Activated CD4-positive, alpha-beta memory T cell treated with anti-CD3 and anti-CD28 coated beads, Interleukin-2, amount 10 ng/mL, durations not matched to agents 7 days and 5 days (primary cell): ENCODE measurements around the gene C2orf68. TPM values are rescaled to one million over a fixed set of nuclear protein-coding genes. Genes with fewer than 3 reads are reported as not detected.
"Not testable (repeated sequence)": the region's sequence is repeated elsewhere in the genome, so short reads cannot be mapped to it uniquely, and the experiment has no call there.

ENCODE experiments used
- CTCF ChIA-PET: fragments of 350-600 bp; sonication (Branson Sonifier 250); formaldehyde crosslinking; loops from one replicate; lab custom pipeline; 2021; ENCODE audit warnings: antibody characterized with exemption, inconsistent platforms; lab: Charles Lee
- POLR2A ChIA-PET: fragments of 350-600 bp; sonication (Branson Sonifier 250); formaldehyde crosslinking; loops from one replicate; lab custom pipeline; 2021; ENCODE audit warnings: antibody characterized with exemption; lab: Charles Lee
- DNase-seq: peaks from one replicate; pipeline ENCODE4 v3.0.0-alpha.2; 2020
- H3K27ac Mint-ChIP-seq: one replicate; pipeline ENCODE4 v1.8.0; 2021; ENCODE audit warnings: mild to moderate bottlenecking, mixed read lengths
- H3K27me3 Mint-ChIP-seq: one replicate; pipeline ENCODE4 v1.8.0; 2021; ENCODE audit warnings: mixed read lengths
- H3K36me3 Mint-ChIP-seq: one replicate; pipeline ENCODE4 v1.8.0; 2021; ENCODE audit warnings: low read depth, mixed read lengths
- H3K4me1 Mint-ChIP-seq: one replicate; pipeline ENCODE4 v1.8.0; 2021; ENCODE audit warnings: mixed read lengths
- H3K4me3 Mint-ChIP-seq: one replicate; pipeline ENCODE4 v1.8.0; 2021; ENCODE audit warnings: mild to moderate bottlenecking, mixed read lengths
- H3K9me3 Mint-ChIP-seq: one replicate; pipeline ENCODE4 v1.8.0; 2021; ENCODE audit warnings: mixed read lengths
- total RNA-seq, 2 experiments: library from RNA; stranded (reverse); gene quantifications; one replicate each; pipeline ENCODE4 v1.2.3, GENCODE V29; 2021

Gene C2orf68
- total RNA-seq, 2 experiments from 2014 or later: 48.8 to 50.9 TPM

DNA sequence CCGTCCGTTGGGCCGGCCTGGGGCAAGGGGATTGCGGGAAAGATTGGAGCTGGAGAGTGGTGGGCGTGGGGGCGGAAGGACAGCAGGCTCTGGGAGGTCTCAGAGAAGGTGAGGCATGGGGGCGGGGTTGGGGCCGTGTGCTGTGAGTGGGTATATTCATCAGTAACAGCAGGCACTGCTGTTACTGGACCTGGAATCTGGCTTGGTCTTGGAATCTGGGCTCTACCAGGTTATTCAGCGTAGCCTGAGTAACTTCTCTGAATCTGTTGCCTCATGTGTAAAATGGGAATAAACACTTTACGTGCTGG, 15.9 kb downstream of the C2orf68 start:
- no peaks in the 10 kb centered on the region for H3K27me3 Mint-ChIP-seq
- ChIA-PET CTCF (interaction anchor here (1.0 to 2.3 kb wide), 4 partner anchors 9 to 176 kb away, joined by 3 to 11 read pairs (median 3); no protein-coding TSS in a partner anchor), POLR2A (interaction anchor here (0.7 to 4.3 kb wide), 22 partner anchors 7 to 846 kb away, joined by 3 to 41 read pairs (median 6); partner anchors contain the start of genes C2orf68, CAPG, MAT2A and SH2D6)
- H3K9me3 Mint-ChIP-seq: no peaks in the 10 kb centered on the region
- no peak for DNase-seq
- peaks cover 22% of the 10 kb centered on the region for H3K36me3 Mint-ChIP-seq
- H3K4me3 Mint-ChIP-seq: peak overlapping the region; percentile 96
- H3K4me1 Mint-ChIP-seq: peaks cover 32% of the 10 kb centered on the region
- H3K27ac Mint-ChIP-seq: peak overlapping the region; percentile 90

DNA sequence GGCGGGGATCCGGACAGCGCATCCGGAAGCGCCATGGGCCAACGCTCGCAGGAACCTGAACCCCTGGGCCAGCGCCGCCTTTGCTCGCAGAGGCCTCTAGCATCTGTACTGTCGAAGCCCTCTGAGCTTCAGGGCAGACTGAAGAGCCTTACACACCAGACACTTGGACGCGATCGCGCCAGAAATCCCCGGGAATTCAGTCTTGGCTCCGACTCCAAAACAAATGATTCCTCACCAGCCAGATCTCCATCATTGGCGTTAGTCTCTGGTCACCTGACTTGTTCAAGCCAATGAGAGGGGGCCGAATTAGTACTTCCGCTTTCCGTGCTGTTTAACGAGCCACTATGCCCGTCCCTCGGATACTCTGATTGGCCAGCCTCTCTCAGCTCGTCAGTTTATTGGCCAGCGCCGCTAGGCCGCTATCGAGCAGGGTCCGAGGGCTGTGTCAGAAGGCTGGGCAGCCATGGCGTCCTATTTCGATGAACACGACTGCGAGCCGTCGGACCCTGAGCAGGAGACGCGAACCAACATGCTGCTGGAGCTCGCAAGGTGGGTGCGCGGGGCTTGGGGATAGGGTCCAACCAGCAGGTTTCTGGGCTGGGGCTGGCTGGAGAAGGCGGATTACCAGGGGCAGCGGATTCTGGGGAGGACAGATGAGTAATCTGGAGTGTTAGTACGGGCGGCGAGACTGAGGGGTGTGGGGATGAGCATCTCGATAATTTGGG, 16.4 kb downstream of the C2orf68 start, which contains the start of gene RNF181:
Gene RNF181 (plus strand): TSS at position 445 of the 725 bp plus-strand sequence. CDS start 19 bp downstream, at position 464.
- POLR2A ChIA-PET: interaction anchor here (0.7 to 4.3 kb wide), 26 partner anchors 8 to 268 kb away, joined by 3 to 41 read pairs (median 5); partner anchors contain the start of genes C2orf68, CAPG, MAT2A and SH2D6
- no peaks in the 10 kb centered on the region for H3K27me3 Mint-ChIP-seq

DNA sequence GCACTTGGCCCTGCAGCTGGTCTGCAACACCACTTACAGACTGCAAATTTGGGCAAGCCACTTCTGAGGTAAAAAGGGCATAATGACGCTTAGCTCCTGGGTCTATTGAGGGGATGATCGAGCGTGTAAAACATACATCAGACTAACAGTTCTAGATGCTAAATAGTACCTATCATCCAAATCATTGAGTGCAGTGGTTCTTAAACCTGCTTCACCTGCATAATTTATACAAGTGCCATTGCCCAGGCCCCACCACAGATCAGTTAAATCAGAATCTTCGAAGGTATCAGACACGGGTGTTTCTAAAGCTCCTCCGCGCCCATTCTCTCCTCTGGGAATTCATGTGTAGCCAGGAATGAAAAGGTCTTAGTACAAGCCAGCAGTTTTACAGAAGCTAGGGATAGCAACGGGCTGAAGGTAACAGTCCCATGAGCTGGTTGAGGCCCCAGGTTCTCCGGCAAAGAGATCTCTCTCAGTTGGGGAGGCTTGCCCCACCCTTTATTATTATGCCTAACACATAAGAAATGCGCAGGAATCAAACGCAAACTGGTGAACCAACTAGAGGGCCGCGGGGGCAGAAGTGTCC, 17.1 kb downstream of the C2orf68 start:
- H3K36me3 Mint-ChIP-seq: peaks cover 27% of the 10 kb centered on the region
- CTCF ChIA-PET: interaction anchor here (1.0 to 2.3 kb wide), 4 partner anchors 11 to 175 kb away, joined by 3 to 11 read pairs (median 3); no protein-coding TSS in a partner anchor

More for the DNA sequence above, 16.4 kb downstream of the C2orf68 start, which contains the start of gene RNF181:
- H3K9me3 Mint-ChIP-seq: no peaks in the 10 kb centered on the region
- DNase-seq: peak; percentile 94
- CTCF ChIA-PET: interaction anchor here (1.0 to 2.3 kb wide), 4 partner anchors 10 to 175 kb away, joined by 3 to 11 read pairs (median 3); no protein-coding TSS in a partner anchor
- H3K4me3 Mint-ChIP-seq: peak within 1 kb of the TSS; percentile 96
- peak within 1 kb of the TSS; percentile 90 for H3K27ac Mint-ChIP-seq
- H3K36me3 Mint-ChIP-seq: peaks cover 22% of the 10 kb centered on the region
- H3K4me1 Mint-ChIP-seq: peaks cover 32% of the 10 kb centered on the region

DNA sequence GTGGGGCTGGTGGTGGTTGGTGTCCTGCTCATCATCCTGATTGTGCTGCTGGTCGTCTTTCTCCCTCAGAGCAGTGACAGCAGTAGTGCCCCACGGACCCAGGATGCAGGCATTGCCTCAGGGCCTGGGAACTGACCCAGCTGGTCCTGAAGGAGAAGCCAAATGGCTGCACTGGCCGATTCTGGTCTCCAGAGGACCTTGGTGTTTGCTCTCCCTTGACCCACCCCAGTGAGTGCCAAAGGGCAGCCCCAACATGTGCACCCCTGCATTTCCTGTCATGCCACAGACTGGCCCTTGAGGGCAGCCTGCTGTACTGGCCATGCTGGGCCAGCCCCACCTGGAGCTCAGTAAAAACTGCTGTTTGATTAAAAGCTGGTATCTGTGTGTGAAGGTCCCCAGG, 18.8 kb downstream of the C2orf68 start:
- ChIA-PET CTCF (interaction anchor here (0.9 kb wide), 1 partner anchor 44 kb away, joined by 3 read pairs; no protein-coding TSS in a partner anchor), POLR2A (interaction anchor here (1.4 to 4.3 kb wide), 3 partner anchors 23 to 266 kb away, joined by 3 to 41 read pairs (median 18); partner anchors contain the start of genes TGOLN2 and USP39)
- H3K4me3 Mint-ChIP-seq: peak overlapping the region; percentile 14
- H3K27ac Mint-ChIP-seq: no peak overlapping the region
- H3K36me3 Mint-ChIP-seq: peaks cover 27% of the 10 kb centered on the region
- H3K4me1 Mint-ChIP-seq: peaks cover 42% of the 10 kb centered on the region
- DNase-seq: no peak
- no peaks in the 10 kb centered on the region for H3K27me3 Mint-ChIP-seq
- no peaks in the 10 kb centered on the region for H3K9me3 Mint-ChIP-seq

More for the DNA sequence above, 17.1 kb downstream of the C2orf68 start:
- DNase-seq: no peak
- peak overlapping the region; percentile 90 for H3K27ac Mint-ChIP-seq
- H3K27me3 Mint-ChIP-seq: no peaks in the 10 kb centered on the region
- H3K4me3 Mint-ChIP-seq: peak overlapping the region; percentile 96
- H3K9me3 Mint-ChIP-seq: no peaks in the 10 kb centered on the region
- POLR2A ChIA-PET: interaction anchor here (0.7 to 4.3 kb wide), 24 partner anchors 8 to 267 kb away, joined by 3 to 41 read pairs (median 6); partner anchors contain the start of genes C2orf68, CAPG, MAT2A and RETSAT
- H3K4me1 Mint-ChIP-seq: peaks cover 35% of the 10 kb centered on the region

DNA sequence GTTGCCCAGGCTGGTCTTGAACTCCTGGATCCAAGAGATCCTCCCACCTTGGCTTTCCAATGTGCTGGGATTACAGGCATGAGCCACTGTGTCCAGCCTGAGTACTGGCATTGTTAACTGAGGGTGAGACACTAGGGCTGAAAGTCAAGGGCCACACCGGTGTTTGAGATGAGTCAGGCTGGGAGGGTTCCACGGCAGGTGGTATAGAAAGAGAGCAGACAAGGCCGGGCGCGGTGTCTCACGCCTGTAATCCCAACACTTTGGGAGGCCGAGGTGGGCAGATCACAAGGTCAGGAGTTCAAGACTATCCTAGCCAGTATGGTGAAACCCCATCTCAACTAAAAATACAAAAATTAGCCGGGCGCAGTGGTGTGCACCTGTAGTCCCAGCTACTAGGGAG, 19.6 kb downstream of the C2orf68 start:
- H3K4me3 Mint-ChIP-seq, H3K9me3 Mint-ChIP-seq, H3K27me3 Mint-ChIP-seq, DNase-seq, POLR2A ChIA-PET, H3K27ac Mint-ChIP-seq: not testable (repeated sequence)
- peaks cover 45% of the 10 kb centered on the region for H3K4me1 Mint-ChIP-seq
- CTCF ChIA-PET: interaction anchor here (0.7 to 1.3 kb wide), 4 partner anchors 14 to 1196 kb away, joined by 3 read pairs; no protein-coding TSS in a partner anchor
- H3K36me3 Mint-ChIP-seq: peaks cover 22% of the 10 kb centered on the region

DNA sequence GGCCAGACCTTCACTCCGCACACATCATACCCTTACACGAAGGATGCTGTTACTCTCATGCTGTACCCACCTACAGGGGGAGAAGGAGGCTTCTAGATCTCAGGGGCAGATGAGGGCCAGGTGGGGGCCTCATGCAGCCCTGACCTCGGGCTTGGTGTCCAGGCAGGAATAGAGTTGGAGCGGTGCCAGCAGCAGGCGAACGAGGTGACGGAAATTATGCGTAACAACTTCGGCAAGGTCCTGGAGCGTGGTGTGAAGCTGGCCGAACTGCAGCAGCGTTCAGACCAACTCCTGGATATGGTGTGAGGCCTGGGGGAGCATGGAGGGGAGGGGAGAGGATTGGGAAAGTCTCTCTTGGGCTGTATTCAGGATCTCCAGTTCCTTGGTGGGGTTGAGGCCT, 20.3 kb downstream of the C2orf68 start:
- H3K4me3 Mint-ChIP-seq: no peak overlapping the region
- H3K27me3 Mint-ChIP-seq: no peaks in the 10 kb centered on the region
- DNase-seq: no peak
- ChIA-PET POLR2A (interaction anchor here (1.1 to 1.4 kb wide), 2 partner anchors 10 to 53 kb away, joined by 3 to 4 read pairs; partner anchors contain the start of gene MAT2A), CTCF (interaction anchor here (1.3 kb wide), 1 partner anchor 15 kb away, joined by 3 read pairs; no protein-coding TSS in a partner anchor)
- H3K4me1 Mint-ChIP-seq: peaks cover 42% of the 10 kb centered on the region
- H3K36me3 Mint-ChIP-seq: peaks cover 17% of the 10 kb centered on the region
- H3K9me3 Mint-ChIP-seq: no peaks in the 10 kb centered on the region
- H3K27ac Mint-ChIP-seq: no peak overlapping the region

- Mint-ChIP-seq H3K36me3 (peaks cover 16% of the 10 kb centered on the region), H3K27ac (no peak overlapping the region), H3K9me3 (no peaks in the 10 kb centered on the region), H3K4me3 (no peak overlapping the region), H3K4me1 (peaks cover 43% of the 10 kb centered on the region), H3K27me3 (no peaks in the 10 kb centered on the region)
- ChIA-PET POLR2A (interaction anchor here (0.7 to 1.4 kb wide), 4 partner anchors 9 to 52 kb away, joined by 3 to 4 read pairs (median 4); partner anchors contain the start of genes MAT2A and USP39), CTCF (interaction anchor here (1.3 to 1.5 kb wide), 3 partner anchors 9 to 39 kb away, joined by 3 read pairs; no protein-coding TSS in a partner anchor)
- no peak for DNase-seq
Observed at GRCh38 chr2:85590950-85591349, 20.9 kb downstream of the C2orf68 start.

DNA sequence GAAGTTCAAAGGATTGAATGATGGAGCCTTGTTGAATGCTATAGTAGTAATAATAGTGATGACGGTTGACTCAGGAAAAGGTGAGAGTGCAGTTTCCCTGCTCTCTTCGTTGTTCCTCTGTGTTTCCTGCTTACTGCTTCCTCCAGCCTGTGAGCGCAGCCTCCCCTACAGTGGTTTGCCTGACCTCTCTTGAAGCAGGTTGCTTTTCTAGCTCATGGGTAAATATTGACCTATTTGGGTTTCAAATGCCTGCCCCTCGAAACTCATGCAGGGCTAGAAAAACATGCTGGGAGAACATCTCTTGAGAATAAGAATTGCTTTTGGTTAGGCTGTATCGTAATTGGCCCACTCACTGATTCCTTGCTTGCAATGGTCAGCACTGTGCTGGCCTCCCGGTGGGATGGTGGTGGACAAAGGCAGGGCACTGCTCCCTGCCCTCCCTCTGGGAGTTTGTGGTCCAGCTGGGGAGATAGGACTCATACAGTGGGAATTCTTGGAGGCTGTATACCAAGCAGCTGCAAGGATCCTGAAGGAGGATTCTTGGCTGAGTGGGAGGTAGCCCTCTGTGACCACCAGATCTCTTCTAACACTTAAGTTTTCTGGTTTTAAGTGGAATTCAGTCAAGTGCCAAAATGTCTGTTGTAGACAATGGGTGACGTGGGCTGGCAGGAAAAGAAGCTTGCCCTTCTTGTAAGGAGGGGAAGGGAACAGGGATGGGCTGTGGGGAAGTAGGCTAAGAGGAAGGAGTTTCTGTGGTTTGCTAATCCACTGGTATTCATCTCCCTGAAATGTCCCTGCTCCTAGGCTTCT, 21.7 kb downstream of the C2orf68 start:
- Mint-ChIP-seq H3K9me3 (no peaks in the 10 kb centered on the region), H3K36me3 (peaks cover 14% of the 10 kb centered on the region), H3K4me1 (peaks cover 44% of the 10 kb centered on the region), H3K27ac (no peak overlapping the region), H3K4me3 (no peak overlapping the region), H3K27me3 (no peaks in the 10 kb centered on the region)
- CTCF ChIA-PET: interaction anchor here (1.4 to 1.5 kb wide), 2 partner anchors 10 to 38 kb away, joined by 3 read pairs; no protein-coding TSS in a partner anchor
- POLR2A ChIA-PET: interaction anchor here (0.7 to 1.4 kb wide), 4 partner anchors 10 to 52 kb away, joined by 3 to 4 read pairs (median 4); partner anchors contain the start of genes MAT2A and USP39
- no peak for DNase-seq

DNA sequence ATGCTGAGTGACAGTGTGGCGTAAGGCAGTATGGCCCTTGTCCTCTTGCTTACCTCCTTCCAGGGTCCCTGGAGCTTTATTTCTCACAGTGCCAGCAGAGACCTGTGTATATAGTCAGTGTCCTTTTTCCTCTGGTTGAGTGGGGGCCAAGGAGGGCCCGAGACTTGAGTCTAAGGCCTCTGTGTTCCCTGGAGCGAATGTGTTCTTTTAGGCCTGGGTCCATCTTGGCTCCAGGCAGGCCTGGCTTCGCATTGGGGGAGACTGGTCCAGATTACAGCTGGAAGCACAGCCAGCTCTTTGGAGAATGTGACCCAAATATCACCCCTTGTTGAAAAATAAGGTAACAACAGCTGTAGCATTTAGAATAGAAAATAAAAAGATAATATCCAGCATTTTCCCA, 22.7 kb downstream of the C2orf68 start:
- H3K4me3 Mint-ChIP-seq: no peak overlapping the region
- POLR2A ChIA-PET: interaction anchor here (1.0 kb wide), 1 partner anchor 11 kb away, joined by 5 read pairs; no protein-coding TSS in a partner anchor
- H3K36me3 Mint-ChIP-seq: peaks cover 16% of the 10 kb centered on the region
- H3K27ac Mint-ChIP-seq: no peak overlapping the region
- no peaks in the 10 kb centered on the region for H3K9me3 Mint-ChIP-seq
- CTCF ChIA-PET: no interaction called here
- H3K27me3 Mint-ChIP-seq: no peaks in the 10 kb centered on the region
- DNase-seq: no peak
- H3K4me1 Mint-ChIP-seq: peaks cover 42% of the 10 kb centered on the region

DNA sequence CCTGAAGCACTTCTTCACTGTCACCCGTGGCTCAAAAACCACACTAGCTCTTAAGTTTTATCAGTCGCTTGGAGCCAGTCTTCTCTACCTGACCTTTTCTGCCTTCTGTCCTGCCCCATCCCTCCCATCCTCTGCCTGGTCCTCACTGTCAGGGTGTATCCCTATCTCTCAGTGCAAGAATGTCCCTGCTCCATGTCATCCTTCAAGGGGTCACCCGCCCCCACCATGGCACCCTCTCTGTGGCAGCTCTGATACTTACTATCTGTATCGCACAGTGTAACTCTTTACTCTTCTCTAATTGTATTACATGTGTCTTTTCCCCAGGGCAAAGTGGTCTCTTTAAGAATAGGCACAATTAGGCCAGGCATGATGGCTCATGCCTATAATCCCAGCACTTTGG, 23.2 kb downstream of the C2orf68 start:
- peak overlapping the region; percentile 2 for H3K27ac Mint-ChIP-seq
- H3K27me3 Mint-ChIP-seq: no peaks in the 10 kb centered on the region
- H3K9me3 Mint-ChIP-seq: no peaks in the 10 kb centered on the region
- ChIA-PET CTCF (interaction anchor here (2.0 kb wide), 1 partner anchor 21 kb away, joined by 4 read pairs; no protein-coding TSS in a partner anchor), POLR2A (interaction anchor here (1.0 kb wide), 1 partner anchor 12 kb away, joined by 5 read pairs; no protein-coding TSS in a partner anchor)
- H3K4me3 Mint-ChIP-seq: no peak overlapping the region
- DNase-seq: no peak
- H3K4me1 Mint-ChIP-seq: peaks cover 45% of the 10 kb centered on the region
- peaks cover 19% of the 10 kb centered on the region for H3K36me3 Mint-ChIP-seq

GRCh38 chr2:85588236-85588635, 23.6 kb downstream of the C2orf68 start:
- Mint-ChIP-seq H3K9me3 (no peaks in the 10 kb centered on the region), H3K36me3 (peaks cover 21% of the 10 kb centered on the region), H3K4me3 (no peak overlapping the region), H3K4me1 (peaks cover 47% of the 10 kb centered on the region), H3K27me3 (no peaks in the 10 kb centered on the region), H3K27ac (peak overlapping the region; percentile 2)
- DNase-seq: no peak
- ChIA-PET POLR2A (interaction anchor here (0.9 to 1.6 kb wide), 3 partner anchors 17 to 261 kb away, joined by 3 to 5 read pairs (median 3); partner anchors contain the start of gene TGOLN2), CTCF (interaction anchor here (2.0 kb wide), 1 partner anchor 21 kb away, joined by 4 read pairs; no protein-coding TSS in a partner anchor)
